Measurements from ENCODE around the gene REXO1. TPM values are rescaled to one million over a fixed set of nuclear protein-coding genes. Genes with fewer than 3 reads are reported as not detected.

The REXO1 gene
- total and polyA plus RNA-seq, 2 donors (not counting 3 experiments of a cell fraction or from before 2014, with no cell fraction given), result 41.1 to 56.9 TPM

- ChIA-PET CTCF (interaction anchor here (1.1 to 2.3 kb wide), 3 partner anchors 8 to 19 kb away, joined by 3 to 10 read pairs (median 4); no protein-coding TSS in a partner anchor), POLR2A (no interaction called here)
- no peak for TF ChIP-seq POLR2A (IDR thresholded peaks at IDR 0.05; ENCODE audit: low read depth, low read length)
- TF ChIP-seq GATA2 (IDR thresholded peaks at IDR 0.05; ENCODE audit: insufficient read depth, insufficient read length, low read depth, low read length), result no peak
- no peak for TF ChIP-seq FOS (IDR thresholded peaks at IDR 0.05; ENCODE audit: borderline replicate concordance, insufficient read depth, low read length)
- TF ChIP-seq MAX (IDR thresholded peaks at IDR 0.05; ENCODE audit: insufficient read depth, insufficient read length), result no peak
- TF ChIP-seq EZH2 (IDR thresholded peaks at IDR 0.05; ENCODE audit: borderline replicate concordance, low read depth, low read length, severe bottlenecking), result no peak
- no peak for TF ChIP-seq JUN (IDR thresholded peaks at IDR 0.05; ENCODE audit: borderline replicate concordance, insufficient read depth, insufficient read length, low read depth)
- no peak for TF ChIP-seq POLR2AphosphoS5 (IDR thresholded peaks at IDR 0.05; ENCODE audit: insufficient read depth, low read depth, low read length)
- no peak for TF ChIP-seq CTCF (IDR thresholded peaks at IDR 0.05; ENCODE audit: extremely low read depth in 1 of 2, insufficient read depth in 1 of 2, low read depth in 1 of 2, low read length in 2 of 2)
- TF ChIP-seq MYC (IDR thresholded peaks at IDR 0.05; ENCODE audit: low read depth, low read length), result no peak
- peaks cover 72% of the 10 kb centered on the region for H3K79me2 ChIP-seq (ENCODE audit: control insufficient read depth, insufficient read depth, low read length)
- H3K4me1 ChIP-seq (ENCODE audit: control insufficient read depth, extremely low read depth, insufficient read depth, low read length), result peaks cover 23% of the 10 kb centered on the region
- intact Hi-C loops (cut with micrococcal nuclease), result no loop called here
- H3K9me3 ChIP-seq (replicated peaks; ENCODE audit: control insufficient read depth, insufficient read depth, low read length), result no peaks in the 10 kb centered on the region
- no peaks in the 10 kb centered on the region for H3K27me3 ChIP-seq (ENCODE audit: control insufficient read depth in 2 of 2, insufficient read depth in 2 of 2, low read length in 2 of 2)
- no peak for DNase-seq (ENCODE audit: low read depth, low spot score)
- no peak overlapping the region for H3K4me2 ChIP-seq (ENCODE audit: insufficient read depth, low read length)
- no peak overlapping the region for H3K27ac ChIP-seq (ENCODE audit: insufficient read depth, low read depth, low read length)
- H2AFZ ChIP-seq (ENCODE audit: low read depth, low read length), result no peak overlapping the region
- no peak overlapping the region for H3K4me3 ChIP-seq (replicated peaks in 1 of 3; ENCODE audit: insufficient read depth in 1 of 3, low read depth in 1 of 3, low read length in 3 of 3)
- dilution Hi-C loops (cut with MboI; ENCODE audit: extremely low pct_ligation_motif_present, low sequenced_read_pairs), result no loop called here
- no peak overlapping the region for H3K9ac ChIP-seq (replicated peaks; ENCODE audit: extremely low read depth, insufficient read depth, low read length)
- no peak for FAIRE-seq
- BruUV-seq (replicated peaks), result no TSS peak
- no peaks in the 10 kb centered on the region for H4K20me1 ChIP-seq (replicated peaks; ENCODE audit: control insufficient read depth, extremely low read depth, insufficient read depth, low read length)
- H3K9me1 ChIP-seq (replicated peaks; ENCODE audit: control insufficient read depth, extremely low read depth, insufficient read depth, low read length), result no peaks in the 10 kb centered on the region
- H3K36me3 ChIP-seq (ENCODE audit: control insufficient read depth in 2 of 2, extremely low read depth in 1 of 2, insufficient read depth in 2 of 2, low read length in 2 of 2), result peaks cover 0 to 2% of the 10 kb centered on the region in 2 experiments
Measured at GRCh38 chr19:1845642-1846041, 2.6 kb downstream of the REXO1 start.

Data from endothelial cell of umbilical vein (primary cell).